GDM1 (cell line): ENCODE measurements around the gene POLE.

ENCODE experiments used
- DNase-seq: peaks from one replicate; lab custom pipeline; 2025; lab: John Stamatoyannopoulos, UW

Gene POLE

DNA sequence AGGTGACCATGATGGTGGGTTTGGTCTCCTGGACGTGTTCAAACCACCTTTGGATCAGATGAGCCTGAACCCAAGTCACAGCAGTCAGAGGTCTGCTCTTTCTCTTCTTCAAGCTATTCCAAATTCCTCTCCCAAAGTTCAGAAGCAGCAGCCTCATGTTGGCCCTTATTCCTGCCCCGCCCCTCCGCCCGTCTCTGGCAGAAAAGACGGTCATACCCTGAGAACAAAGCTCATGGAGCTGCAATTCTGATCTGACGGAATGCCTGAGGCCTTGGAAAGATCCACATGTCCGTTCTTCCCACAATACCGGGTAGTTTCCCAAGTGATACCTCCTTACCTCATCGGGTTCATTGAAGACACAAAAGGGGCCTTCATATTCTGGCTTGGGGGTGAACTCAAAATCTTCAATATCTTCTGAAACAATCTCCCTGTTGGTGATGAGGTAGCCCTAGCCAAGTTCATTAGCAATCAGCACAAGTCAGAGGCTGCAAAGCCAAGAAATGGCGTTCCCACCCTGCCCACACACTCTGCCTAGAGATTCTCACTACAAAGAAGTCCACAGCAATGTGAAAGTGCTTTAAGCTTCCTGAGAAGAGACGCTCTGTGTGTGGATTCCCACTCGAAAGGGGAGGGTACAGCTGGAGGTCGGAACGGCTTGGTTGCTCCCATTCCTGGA lies 11.2 kb downstream of the POLE start:
- no peak for DNase-seq

- no peak for DNase-seq
These were observed 12.6 kb downstream of the POLE start for GRCh38 chr12:132674561-132674960.

GRCh38 chr12:132673288-132674179 lies 13.6 kb downstream of the POLE start:
- DNase-seq, result no peak

DNA sequence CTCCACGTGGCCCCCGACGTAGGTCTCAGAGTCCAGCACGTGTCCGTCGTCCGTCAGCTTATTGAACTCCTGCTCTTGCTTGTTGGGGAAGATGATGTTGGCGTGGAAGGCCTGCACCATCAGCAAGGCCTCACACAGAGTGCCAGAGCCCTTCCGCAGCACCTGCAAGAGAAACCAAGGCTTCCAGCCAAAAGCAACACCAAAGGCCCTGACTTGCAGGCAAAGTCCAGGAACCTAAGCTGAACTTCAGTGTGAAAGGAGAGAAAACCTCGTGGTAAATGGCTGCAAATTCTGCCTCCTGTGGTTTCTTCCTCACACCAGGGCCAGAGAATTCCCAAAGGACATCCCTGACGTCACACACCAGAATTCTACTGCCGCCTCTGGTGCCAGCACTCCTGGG lies 14.5 kb downstream of the POLE start:
- DNase-seq, result no peak

- no peak for DNase-seq
These were observed 15.0 kb downstream of the POLE start for GRCh38 chr12:132672116-132672515.

DNA sequence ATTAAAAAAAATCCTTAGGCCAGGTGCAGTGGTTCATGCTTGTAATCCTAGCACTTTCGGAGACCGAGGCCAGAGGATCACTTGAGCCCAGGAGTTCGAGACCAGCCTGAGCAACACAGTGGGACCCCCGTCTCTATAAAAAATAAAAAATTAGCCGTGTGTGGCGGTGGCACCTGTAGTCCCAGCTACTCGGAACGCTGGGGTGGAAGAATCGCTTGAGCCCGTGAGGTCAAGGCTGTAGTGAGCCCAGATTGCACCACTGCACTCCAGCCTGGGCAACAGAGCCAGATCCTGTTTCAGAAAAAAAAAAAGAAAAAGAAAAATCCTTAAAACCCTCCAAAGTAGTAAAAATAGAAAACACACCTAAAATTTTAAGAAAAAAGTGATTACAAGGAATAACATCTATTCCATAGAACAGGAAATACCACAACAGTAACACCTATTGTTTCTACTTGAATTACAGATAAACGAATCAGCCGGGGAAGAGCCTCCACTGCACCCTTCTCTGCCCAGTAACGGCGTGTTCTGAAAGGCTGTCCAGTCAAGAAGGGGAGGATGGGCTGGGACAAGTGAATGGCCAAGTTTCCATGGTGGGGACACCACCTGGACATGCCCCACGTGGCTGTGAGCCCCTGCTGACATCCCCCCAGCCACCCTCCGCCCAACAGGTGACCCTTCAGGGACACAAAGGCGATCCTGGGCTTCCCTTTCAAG lies 17.8 kb downstream of the POLE start:
- no peak for DNase-seq

- no peak for DNase-seq
These were observed 18.7 kb downstream of the POLE start for GRCh38 chr12:132668191-132669088.

- DNase-seq, result no peak
These were observed 21.3 kb downstream of the POLE start for GRCh38 chr12:132665794-132666193.

DNA sequence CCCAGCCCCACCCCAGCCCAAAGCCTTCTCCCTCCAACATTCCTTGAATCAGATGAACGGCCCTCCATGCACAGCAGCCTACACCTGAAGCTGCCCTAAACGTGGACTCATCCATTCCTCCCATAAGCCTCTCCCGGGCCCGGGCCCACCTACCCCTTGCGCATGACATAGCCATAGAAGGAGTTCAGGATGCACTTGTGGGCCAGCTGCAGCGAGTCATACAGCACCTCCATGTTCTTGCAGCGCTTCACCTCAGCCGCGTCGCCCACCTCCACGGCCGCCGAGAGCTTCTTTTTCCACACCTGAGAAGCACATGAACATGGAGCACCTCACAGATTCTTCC lies 22.0 kb downstream of the POLE start:
- no peak for DNase-seq

DNA sequence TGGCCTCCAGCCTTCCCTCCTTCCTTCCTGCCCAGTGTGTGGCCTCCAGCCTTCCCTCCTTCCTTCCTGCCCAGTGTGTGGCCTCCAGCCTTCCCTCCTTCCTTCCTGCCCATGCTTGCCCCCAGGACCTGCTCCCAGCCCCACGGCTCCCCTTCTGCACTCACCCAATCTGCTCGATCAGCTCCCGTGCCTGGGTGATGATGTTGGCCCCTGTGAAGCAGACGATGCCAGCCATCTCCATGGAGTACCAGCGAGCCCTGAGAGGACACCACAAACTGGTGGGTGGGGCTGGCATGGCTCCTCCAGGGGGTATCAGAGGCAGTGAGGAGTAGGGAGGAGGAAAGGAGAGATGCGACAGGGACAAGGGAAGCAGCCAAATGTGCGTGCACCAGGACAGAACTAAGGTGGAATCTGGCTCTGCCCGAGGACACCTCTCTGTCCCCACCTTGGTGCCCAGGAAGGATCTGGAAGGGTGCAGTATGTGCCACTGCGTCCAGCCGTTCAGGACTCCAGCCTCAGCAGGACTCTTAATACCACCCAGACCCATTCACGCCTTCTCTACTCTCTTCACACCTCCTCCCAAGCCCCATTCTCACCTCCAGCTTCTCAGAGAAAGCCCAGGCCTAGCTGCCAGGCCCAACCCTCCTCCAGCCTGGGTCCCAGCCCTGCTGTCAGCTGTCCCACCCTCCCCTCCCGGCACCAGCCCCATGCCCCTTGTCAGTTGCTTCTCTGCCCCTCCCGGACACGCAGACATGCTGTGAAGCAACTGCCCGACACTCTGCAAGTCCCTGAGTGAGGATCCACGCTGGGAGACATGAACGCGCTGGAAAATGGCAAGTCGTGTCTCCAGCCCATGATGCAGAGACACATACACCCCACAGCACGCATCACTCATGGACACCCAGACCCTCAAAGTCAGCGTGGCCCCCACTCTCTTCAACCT lies 22.7 kb downstream of the POLE start:
- DNase-seq, result peak; percentile 20

- peak; percentile 28 for DNase-seq
These were observed 24.0 kb downstream of the POLE start for GRCh38 chr12:132662901-132663755.

GRCh38 chr12:132661972-132662371 lies 25.2 kb downstream of the POLE start:
- DNase-seq, result no peak

DNA sequence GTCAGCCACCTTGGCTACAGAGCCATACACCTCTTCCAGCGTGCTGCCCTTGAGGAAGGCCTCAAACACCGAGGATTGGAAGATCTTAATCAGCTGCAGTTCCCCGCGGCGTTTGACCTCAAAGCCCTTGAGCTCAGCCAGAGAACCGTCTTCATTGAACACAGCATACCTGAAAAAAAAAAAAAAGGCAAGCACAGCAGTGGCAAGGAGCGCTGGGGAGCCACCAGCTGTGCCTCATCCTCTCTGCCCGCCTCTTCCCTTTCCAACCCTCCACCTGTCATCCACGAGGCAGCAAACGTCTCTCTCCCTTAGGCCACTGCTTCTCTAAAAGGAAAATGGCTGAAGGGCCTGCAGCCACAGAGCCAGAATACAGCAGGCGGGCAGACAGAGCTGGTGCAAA lies 26.1 kb downstream of the POLE start:
- DNase-seq, result no peak

DNA sequence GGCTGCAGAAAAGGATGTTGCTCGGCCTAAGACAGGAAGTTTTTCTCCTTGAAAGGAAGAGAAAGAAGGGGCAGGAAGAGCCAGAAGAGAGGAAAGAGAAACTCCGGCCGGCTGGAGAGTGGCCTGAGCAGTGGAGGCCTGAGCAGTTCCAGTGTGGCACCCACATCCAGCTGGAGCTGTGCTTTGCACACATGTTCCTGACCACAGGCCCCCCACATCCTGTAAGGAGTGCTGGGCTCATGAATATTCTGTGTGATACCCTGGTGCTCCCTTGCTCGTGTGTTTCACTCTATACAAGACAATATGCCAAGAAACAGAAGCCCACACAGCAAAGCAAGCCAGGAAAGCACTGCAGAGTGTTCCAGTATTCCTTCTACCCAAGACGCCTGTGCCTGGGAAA lies 27.1 kb downstream of the POLE start:
- no peak for DNase-seq

GRCh38 chr12:132659146-132659545 lies 28.0 kb downstream of the POLE start:
- DNase-seq, result no peak

GRCh38 chr12:132658149-132658894 lies 28.8 kb downstream of the POLE start:
- DNase-seq, result peak; percentile 79

- no peak for DNase-seq
These were observed 30.0 kb downstream of the POLE start for GRCh38 chr12:132657004-132657727.

DNA sequence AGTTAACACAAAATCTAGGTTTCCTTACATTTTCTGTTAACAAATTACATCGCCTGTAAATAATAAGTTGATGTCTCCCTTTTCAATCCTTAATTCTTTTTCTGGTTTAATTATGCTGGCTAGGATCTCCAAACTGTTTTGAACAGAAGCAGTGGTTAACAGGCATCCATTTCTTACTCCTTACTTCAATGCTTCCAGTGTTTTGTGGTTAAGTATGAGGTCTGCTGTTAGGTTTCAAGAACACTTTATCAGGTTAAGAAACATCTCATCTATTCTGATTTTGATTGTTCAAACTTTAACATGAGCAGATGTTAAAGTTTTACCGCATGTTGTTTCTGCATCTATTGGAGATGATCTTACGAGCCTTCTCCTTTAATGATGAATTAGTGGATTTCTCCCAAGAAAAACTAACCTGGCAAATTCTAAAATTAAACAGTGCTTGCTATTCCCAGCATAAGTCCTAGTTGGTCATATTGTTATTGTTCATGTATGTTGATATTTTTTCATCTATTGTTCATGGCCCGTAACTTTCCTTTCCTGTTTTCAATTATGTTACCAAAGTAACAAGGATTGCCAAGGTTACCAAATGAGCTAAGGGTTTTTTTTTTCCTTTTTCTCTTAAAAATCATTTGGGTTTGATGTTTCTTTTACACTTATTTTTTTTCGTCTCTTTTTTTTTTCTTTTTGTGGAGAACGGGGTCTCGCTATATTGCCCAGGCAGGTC lies 33.4 kb downstream of the POLE start:
- DNase-seq, result no peak
